Activated CD8-positive, alpha-beta T cell treated with anti-CD3 and anti-CD28 coated beads for 36 hours (primary cell): Measurements from ENCODE around the gene ZSWIM1. TPM values are rescaled to one million over a fixed set of nuclear protein-coding genes. Genes with fewer than 3 reads are reported as not detected.
"Not testable (repeated sequence)": the region's sequence is repeated elsewhere in the genome, so short reads cannot be mapped to it uniquely, and the experiment has no call there.

Source experiments
- ATAC-seq: fragments of 200-7000 bp; cut with Tn5 transposase; one replicate; pipeline ENCODE4 v1.10.0; 2021; ENCODE audit warnings: mild to moderate bottlenecking, moderate library complexity
- CTCF ChIA-PET: fragments of 350-600 bp; sonication (Branson Sonifier 250); formaldehyde crosslinking; loops from one replicate; lab custom pipeline; 2021; ENCODE audit warnings: antibody characterized with exemption; lab: Charles Lee
- POLR2A ChIA-PET: fragments of 350-600 bp; sonication (Branson Sonifier 250); formaldehyde crosslinking; loops from one replicate; lab custom pipeline; 2021; ENCODE audit warnings: antibody characterized with exemption; lab: Charles Lee
- DNase-seq: peaks from one replicate; pipeline ENCODE4 v3.0.0-alpha.2; 2020
- H3K27ac Mint-ChIP-seq: one replicate; pipeline ENCODE4 v1.8.0; 2021; ENCODE audit warnings: mild to moderate bottlenecking, mixed read lengths
- H3K27me3 Mint-ChIP-seq: one replicate; pipeline ENCODE4 v1.8.0; 2021; ENCODE audit warnings: mixed read lengths
- H3K36me3 Mint-ChIP-seq: one replicate; pipeline ENCODE4 v1.8.0; 2021; ENCODE audit warnings: low read depth, mixed read lengths
- H3K4me1 Mint-ChIP-seq: one replicate; pipeline ENCODE4 v1.8.0; 2021; ENCODE audit warnings: low read depth, mixed read lengths
- H3K4me3 Mint-ChIP-seq: one replicate; pipeline ENCODE4 v1.8.0; 2021; ENCODE audit warnings: mild to moderate bottlenecking, moderate library complexity, mixed read lengths
- H3K9me3 Mint-ChIP-seq: one replicate; pipeline ENCODE4 v1.8.0; 2021; ENCODE audit warnings: mixed read lengths
- CTCF ChIP-seq: fragments of 200-600 bp; IDR thresholded peaks from one replicate; pipeline ENCODE4 v1.8.0; 2022; ENCODE audit warnings: antibody characterized with exemption, mild to moderate bottlenecking
- intact Hi-C: fragments of 100-400 bp; cut with micrococcal nuclease; formaldehyde crosslinking; loops from one replicate; pipeline ENCODE4 v1.10.0; 2022
- total RNA-seq, 2 experiments: library from RNA; stranded (reverse); gene quantifications; one replicate each; pipeline ENCODE4 v1.2.3, GENCODE V29; 2021

Gene ZSWIM1
- total RNA-seq, 2 experiments from 2014 or later, result 8.2 to 9.1 TPM

GRCh38 chr20:45897692-45898091 is 16.7 kb downstream of the ZSWIM1 start:
- Mint-ChIP-seq H3K9me3 (no peaks in the 10 kb centered on the region), H3K27me3 (no peaks in the 10 kb centered on the region), H3K4me1 (peaks cover 12% of the 10 kb centered on the region), H3K27ac (no peak overlapping the region), H3K36me3 (peaks cover 10% of the 10 kb centered on the region), H3K4me3 (no peak overlapping the region)
- ChIA-PET CTCF (no interaction called here), POLR2A (interaction anchor here (3.0 kb wide), 1 partner anchor 36 kb away, joined by 11 read pairs; the partner anchor contains the start of gene PCIF1)
- TF ChIP-seq CTCF, result no peak
- no peak for ATAC-seq
- no peak for DNase-seq
- intact Hi-C loops, result no loop called here

- no peak overlapping the region for H3K27ac Mint-ChIP-seq
- H3K9me3 Mint-ChIP-seq, result no peaks in the 10 kb centered on the region
- peaks cover 6% of the 10 kb centered on the region for H3K4me1 Mint-ChIP-seq
- H3K36me3 Mint-ChIP-seq, result peaks cover 8% of the 10 kb centered on the region
- intact Hi-C loops, result no loop called here
- POLR2A ChIA-PET, result interaction anchor here (1.1 to 3.0 kb wide), 2 partner anchors 9 to 36 kb away, joined by 3 to 11 read pairs; partner anchors contain the start of gene PCIF1
- no peak overlapping the region for H3K4me3 Mint-ChIP-seq
- CTCF ChIA-PET, result no interaction called here
- H3K27me3 Mint-ChIP-seq, result no peaks in the 10 kb centered on the region
- no peak for DNase-seq
- TF ChIP-seq CTCF, result no peak
- no peak for ATAC-seq
These were observed 17.3 kb downstream of the ZSWIM1 start for GRCh38 chr20:45898285-45898684.

DNA sequence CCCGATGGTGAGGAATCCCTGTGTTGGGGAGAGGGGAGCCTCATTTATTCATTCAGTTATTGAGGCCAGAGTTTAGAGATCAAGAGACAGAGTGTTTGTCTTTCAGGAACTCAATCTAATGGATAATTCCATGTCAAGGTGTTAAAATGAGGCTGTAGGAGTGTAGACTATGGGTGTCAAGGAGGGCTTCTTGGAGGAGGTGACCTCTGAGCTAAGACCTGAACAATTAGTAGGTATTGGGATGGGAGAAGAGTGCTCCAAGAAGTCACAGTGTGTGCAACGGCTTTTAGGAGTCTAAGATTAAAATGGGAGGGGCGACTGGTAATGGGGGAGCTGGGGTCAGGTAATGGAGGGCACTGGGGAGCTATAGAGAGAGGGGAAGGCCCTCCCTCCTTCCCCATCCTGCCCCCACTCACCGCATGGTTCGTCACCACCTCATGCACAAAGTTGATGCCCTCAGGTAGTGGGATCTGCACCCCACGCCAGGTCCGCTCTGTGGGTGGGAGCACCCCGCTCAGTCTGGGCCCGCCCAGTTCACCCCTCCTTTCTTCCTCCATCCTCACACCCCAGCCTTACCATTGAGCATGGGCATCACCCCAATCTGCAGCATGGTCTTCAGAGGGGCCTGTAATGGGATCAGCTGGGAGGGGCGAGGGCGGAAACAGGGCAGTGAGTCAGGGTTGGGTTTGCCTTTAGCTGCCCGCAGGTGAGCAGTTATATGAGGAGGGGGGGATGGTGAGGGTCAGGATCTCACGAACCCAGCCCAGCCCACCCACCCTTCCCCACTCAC is 18.2 kb downstream of the ZSWIM1 start:
- DNase-seq (no peak), ATAC-seq (no peak)
- Mint-ChIP-seq H3K27me3 (no peaks in the 10 kb centered on the region), H3K9me3 (no peaks in the 10 kb centered on the region), H3K4me1 (peaks cover under 1% of the 10 kb centered on the region), H3K36me3 (peaks cover 7% of the 10 kb centered on the region), H3K4me3 (no peak overlapping the region), H3K27ac (no peak overlapping the region)
- intact Hi-C loops, result no loop called here
- no peak for TF ChIP-seq CTCF
- ChIA-PET CTCF (no interaction called here), POLR2A (interaction anchor here (1.1 to 3.0 kb wide), 5 partner anchors 9 to 35 kb away, joined by 3 to 11 read pairs (median 6); partner anchors contain the start of gene PCIF1)

GRCh38 chr20:45901332-45901731 is 20.3 kb downstream of the ZSWIM1 start:
- ATAC-seq, H3K36me3 Mint-ChIP-seq, intact Hi-C loops, H3K4me1 Mint-ChIP-seq, H3K9me3 Mint-ChIP-seq, H3K27ac Mint-ChIP-seq, H3K27me3 Mint-ChIP-seq, H3K4me3 Mint-ChIP-seq, DNase-seq: not testable (repeated sequence)
- CTCF ChIA-PET, result interaction anchor here (1.4 kb wide), 1 partner anchor 69 kb away, joined by 4 read pairs; no protein-coding TSS in a partner anchor
- POLR2A ChIA-PET, result interaction anchor here (1.1 kb wide), 1 partner anchor 10 kb away, joined by 3 read pairs; no protein-coding TSS in a partner anchor

GRCh38 chr20:45902199-45902701 is 21.2 kb downstream of the ZSWIM1 start:
- H3K4me1 Mint-ChIP-seq, result no peaks in the 10 kb centered on the region
- no peaks in the 10 kb centered on the region for H3K27me3 Mint-ChIP-seq
- no peak for TF ChIP-seq CTCF
- ChIA-PET CTCF (interaction anchor here (1.0 to 1.4 kb wide), 2 partner anchors 68 to 103 kb away, joined by 3 to 4 read pairs; no protein-coding TSS in a partner anchor), POLR2A (interaction anchor here (1.1 kb wide), 1 partner anchor 9 kb away, joined by 3 read pairs; no protein-coding TSS in a partner anchor)
- no peak for ATAC-seq
- no peak for DNase-seq
- no peak overlapping the region for H3K27ac Mint-ChIP-seq
- H3K36me3 Mint-ChIP-seq, result no peaks in the 10 kb centered on the region
- no peak overlapping the region for H3K4me3 Mint-ChIP-seq
- intact Hi-C loops, result no loop called here
- no peaks in the 10 kb centered on the region for H3K9me3 Mint-ChIP-seq
